ENCODE results near the gene SNX2.
"Not testable (repeated sequence)": the region's sequence is repeated elsewhere in the genome, so short reads cannot be mapped to it uniquely, and the experiment has no call there.

The SNX2 gene

DNA sequence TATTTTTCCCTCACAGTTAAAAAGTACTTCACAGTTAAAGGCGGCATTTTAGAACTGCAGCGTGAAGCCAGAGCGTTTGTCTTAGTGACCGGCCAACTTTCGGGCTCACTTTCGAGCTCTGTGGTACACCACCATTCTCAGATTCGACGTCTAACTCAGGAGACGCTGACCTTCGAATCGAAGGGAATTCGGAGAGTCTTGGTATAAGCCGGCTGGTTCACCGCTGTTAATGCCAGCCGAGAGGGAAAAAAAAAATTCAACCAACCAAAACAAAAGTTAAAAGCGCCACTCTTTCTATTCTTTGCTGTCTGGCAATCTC is 70.0 kb downstream of the SNX2 start:
- DNase-seq: no peak

DNA sequence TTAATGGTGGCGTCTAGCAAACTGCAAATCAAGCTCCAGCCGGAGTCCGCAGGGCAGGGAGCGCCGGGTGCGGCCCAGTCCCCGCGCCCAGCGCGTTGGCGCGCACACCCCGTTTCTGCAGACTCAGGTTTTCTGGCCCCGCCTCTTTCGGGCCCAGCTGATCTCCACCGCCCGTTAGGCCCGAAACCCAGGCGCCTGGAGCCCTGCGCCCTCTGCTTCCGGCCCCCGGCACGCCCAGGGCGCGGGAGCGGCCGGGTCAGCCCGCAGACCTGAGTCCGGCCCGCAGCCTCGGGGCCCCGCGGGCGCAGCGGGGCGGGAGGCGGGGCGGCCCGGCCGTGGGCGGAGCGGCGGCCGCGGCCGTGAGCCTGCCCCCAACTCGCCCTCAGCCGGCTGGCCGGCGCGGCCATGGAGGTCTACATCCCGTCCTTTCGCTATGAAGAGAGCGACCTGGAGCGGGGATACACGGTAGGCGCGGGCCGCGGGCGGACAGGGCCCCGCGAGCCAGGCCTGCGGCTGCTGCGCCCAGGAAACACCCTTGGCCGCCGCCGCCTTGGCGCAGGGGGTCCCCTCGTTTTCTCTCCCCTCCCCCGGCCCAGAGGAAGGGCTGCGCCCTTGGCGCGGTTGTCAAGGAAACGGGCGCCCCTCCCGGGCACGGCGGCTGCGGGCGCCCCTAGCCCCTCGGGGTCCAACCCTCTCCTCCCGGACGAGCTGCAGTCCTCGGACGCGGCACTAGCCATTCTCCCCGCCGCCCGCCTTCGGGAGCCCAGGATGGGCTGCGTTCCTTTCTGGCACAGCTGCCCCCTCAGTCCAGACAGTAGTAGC is 70.6 kb downstream of the SNX2 start, which contains the start of gene SNX24:
SNX24 (plus strand) TSS at position 385 of the 822 bp plus-strand sequence; CDS start at position 406, 21 bp downstream.
- DNase-seq: peak; percentile 79 to 90 (median 83)

DNA sequence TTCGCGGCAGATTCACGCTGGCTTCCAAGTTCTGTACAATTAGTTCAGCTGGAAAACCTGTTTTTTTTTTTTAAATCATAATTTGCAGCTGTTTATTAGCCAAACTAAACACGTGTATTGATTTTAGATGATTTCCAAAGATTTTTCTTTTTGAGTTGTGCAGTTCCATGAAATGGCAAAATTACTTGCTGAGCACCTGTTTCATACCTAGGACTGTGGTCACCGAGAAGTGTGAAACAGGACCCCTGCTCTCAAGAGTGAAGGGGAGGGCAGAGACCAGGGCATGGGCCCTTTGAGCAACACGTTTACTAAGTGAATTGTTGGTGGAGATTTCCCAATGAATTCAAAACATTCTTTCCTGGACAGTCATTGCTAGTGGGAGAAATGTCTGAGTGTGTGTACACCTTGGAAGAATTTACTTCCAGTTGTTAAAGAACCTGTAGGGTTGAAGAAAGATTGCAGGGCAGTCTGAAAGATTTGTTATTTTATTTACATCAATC is 71.2 kb downstream of the SNX2 start:
- DNase-seq: no peak

DNA sequence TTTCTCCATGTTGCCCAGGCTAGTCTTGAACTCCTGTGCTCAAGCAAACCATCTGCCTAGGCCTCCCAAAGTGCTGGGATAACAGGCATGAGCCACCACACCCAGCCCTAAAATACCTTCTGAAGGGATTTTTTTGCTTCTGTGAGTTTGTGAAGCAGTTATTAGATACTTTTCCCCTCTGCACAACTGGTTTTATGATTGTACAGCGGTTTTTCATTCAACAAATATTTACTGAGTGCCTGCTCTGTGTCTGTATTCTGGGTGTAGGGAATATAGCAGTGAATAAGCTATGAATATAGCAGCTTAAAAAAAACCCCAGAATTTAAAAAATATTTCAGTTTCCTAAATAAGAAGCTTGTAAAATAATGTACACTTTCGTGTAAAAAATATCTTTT is 72.8 kb downstream of the SNX2 start:
- no peak for DNase-seq

DNA sequence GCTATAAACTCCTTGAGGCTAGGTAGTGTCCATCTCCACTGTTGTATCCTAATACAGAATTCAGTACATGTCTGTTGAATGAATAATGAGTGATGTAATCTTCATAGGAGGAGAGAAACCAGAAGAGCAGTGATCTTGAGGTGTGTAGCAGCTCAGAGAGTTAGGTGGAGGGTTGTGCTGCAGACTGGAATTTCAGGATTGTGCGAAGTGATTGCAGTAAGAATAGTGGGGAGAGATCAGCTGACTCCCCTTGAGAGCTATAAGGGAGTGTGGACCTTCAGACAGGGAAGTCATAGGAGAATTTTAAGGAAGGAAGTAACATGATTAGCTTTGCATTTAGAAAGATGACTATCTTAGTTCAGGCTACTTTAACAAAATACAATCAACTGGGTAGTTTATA is 74.9 kb downstream of the SNX2 start:
- DNase-seq: peak; percentile 42 to 70 (median 64)

DNA sequence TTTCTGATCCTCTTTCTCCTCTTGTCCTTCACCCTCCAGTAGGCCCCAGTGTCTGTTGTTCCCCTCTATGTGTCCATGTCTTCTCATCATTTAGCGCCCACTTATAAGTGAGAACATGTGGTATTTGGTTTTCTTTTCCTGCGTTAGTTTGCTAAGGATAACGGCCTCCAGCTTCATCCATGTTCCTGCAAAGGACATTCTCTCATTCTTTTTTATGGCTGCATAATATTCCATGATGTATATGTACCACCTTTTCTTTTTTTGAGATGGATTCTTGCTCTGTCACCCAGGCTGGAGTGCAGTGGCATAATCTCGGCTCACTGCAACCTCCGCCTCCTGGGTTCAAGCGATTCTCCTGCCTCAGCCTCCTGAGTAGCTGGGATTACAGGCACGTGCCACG is 82.7 kb downstream of the SNX2 start:
- not testable (repeated sequence) for DNase-seq

DNA sequence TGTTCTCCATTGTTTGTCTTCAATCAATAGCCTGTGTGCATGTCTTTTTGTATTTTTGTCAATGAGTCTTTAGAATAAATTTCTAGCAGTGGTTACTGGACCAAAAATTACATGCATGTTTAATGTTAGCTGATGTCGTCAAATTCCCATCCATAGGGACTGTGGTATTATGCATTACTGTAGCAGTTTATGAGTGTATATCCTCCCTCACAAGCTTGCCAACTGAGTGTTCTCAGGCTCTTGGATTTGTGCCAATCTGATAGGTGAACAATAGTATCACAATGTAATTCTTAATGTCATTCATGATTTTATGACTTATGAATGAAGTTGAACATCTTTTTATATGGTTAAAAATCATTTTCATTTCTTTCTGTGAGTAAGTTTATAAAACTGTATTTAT is 83.6 kb downstream of the SNX2 start:
- DNase-seq: no peak

DNA sequence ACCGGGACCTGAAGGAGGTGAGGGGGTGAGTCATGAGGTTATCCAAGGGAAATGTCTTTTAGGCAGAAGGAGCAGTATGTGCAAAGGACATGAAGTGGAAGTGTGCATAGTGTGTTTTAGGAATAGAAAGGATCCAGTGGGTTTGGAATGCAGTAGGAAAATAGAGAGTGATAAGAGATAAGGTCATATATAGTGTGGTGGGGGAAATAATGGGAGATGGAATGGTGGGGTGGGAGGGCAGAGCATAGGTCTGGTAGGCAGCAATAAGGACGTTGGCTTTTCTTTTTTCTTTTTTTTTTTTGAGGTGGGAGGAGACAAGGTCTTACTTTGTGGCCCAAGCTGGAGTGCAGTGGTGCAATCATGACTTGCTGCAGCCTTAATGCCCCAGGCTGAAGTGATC is 88.4 kb downstream of the SNX2 start:
- DNase-seq: no peak

DNA sequence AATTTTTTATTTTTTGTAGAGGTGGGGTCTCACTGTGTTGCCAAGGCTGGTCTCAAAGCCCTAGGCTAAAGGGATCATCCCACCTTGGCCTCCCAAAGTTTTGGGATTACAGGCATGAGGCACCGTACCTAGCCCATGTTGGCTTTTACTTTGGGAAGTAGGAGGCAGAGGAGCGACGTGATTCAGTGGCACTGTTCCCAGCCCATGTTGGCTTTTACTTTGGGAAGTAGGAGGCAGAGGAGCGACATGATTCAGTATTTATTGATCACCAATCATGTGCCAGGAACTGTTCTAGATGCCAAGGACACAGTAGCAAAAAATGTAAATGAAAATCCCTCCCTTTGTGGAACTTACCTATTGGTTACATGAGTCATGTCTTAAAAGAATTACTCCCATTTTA is 88.8 kb downstream of the SNX2 start:
- DNase-seq: no peak

DNA sequence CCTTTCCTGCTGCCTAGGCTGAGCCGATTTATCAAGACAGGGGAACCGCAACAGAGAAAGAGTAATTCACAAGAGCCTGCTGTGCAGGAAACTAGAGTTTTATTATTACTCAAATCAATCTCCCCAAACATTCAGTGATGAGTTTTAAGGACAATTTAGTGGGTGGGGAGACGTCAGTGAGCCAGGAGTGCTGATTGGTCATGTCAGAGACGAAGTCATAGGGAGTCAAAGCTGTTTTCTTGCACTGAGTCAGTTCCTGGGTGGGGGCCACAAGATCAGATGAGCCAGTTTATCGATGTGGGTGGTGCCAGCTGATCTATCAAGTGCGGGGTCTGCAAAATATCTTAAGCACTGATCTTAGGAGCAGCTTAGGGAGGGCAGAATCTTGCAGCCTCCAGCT is 89.5 kb downstream of the SNX2 start:
- DNase-seq: no peak

DNA sequence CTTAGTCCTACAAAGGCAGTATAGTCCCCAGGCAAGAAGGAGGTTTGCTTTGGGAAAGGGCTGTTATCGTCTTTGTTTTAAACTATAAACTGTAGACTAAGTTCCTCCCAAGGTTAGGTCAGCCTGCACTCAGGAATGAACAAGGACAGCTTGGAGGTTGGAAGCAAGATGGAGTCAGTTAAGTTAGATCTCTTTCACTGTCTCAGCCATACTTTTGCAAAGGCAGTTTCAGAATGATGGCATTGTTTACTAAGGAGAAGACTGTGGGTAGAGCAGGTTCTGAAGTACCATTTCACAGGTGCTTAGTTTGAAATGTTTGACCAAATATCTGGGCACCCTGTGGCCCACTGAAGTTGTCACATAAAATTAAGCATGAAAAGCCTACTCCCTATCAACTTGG is 90.0 kb downstream of the SNX2 start:
- DNase-seq: no peak

DNA sequence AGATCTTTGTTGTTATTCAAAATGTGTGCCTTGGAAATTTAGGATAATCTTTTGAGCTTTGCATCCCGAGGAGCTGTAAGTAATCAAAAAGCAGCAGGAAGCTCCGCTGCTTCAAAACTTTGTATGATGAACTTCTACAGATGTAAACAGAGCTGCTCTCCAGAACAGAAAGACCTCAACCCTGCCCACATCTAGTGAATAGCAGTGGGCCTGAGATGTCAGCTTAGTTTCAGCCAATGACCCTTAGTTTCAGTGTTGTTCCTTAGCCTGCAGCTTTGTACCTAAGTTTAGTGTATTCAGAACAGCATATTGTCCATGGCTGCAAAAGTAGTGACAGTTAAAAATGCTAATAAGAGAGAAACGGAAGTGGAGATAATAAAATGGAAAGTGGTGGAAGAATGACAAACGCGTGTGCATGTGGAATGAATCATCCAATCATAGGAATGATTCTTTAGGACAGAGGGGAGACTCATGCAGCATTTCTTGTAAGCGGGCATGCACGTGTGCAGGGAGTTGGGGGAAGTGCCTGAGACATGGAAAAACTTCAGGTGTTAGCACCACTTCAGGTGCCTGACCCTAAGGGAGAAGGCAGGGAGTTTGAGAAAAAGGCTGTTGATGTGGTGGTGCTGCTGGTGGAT is 95.5 kb downstream of the SNX2 start:
- DNase-seq: no peak

DNA sequence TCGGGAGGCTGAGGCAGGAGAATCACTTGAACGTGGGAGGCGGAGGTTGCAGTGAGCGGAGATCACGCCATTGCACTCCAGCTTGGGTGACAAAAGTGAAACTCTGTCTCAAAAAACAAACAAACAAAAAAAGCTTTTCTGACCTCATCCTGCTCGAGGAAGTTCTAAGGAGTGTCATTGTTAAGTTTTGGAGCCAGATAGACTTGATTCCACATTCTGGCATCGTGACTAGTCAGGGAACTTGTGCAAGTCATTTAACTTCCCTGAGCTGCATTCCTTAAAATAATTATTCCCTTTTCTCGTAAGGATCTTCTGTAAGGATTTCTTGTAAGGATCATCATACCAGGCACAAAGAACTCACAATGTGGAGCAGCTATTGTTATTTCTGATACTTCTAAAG is 96.8 kb downstream of the SNX2 start:
- DNase-seq: peak; percentile 27 to 70 (median 39)

DNA sequence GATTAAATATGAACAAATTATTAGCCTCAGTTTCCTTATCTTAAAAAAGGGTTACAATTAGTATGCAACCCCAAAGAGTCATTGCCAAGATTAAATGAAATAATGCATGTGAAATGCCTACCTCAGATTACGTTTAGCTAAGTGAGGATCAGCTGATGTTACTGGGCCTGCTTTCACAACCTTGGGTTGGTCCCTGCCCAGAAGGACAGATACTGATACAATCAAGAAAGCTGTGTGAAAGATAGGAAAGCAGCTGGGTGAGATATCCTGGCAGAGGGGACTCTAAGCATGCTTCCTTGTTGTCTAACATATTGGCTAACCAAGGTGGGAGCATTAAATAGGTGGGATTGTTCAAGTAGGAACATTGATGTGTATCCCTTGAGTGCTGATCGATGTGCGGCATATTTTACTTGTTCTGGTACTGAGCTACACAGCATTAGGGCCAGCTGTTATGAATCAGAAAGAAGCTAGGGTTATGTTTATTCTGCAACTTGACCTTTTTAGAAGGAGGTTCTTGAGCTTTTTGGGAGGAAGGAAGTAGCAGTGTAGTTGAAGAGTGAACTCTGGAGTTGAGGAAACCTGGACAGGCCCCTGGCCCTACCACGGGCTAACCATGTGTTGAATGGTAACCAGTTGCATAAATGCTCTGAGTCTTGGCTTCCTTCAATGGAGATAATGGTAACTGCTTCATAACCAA is 99.4 kb downstream of the SNX2 start:
- DNase-seq: peak in 1 of 3 donors; percentile 9

DNA sequence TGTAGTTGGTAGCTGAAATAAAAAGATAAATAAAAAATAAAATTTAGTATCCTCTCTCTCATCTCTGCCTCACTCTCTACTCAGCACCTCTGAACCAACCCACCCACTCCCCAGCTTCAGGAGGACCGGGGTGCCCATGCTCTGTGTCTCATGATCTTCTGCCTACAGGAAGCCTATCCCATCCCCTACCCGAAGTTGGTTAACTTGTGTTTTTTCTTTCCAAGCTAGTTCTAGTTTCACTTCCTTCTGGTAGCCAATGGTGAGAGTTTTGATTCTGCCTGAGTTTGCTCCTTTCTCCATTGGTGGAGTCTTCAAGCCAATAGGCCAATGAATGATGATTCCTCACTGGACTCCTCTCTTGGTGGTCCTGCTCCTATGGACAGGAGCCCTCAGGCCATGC is 102.6 kb downstream of the SNX2 start:
- DNase-seq: peak; percentile 72 to 81 (median 75)

DNA sequence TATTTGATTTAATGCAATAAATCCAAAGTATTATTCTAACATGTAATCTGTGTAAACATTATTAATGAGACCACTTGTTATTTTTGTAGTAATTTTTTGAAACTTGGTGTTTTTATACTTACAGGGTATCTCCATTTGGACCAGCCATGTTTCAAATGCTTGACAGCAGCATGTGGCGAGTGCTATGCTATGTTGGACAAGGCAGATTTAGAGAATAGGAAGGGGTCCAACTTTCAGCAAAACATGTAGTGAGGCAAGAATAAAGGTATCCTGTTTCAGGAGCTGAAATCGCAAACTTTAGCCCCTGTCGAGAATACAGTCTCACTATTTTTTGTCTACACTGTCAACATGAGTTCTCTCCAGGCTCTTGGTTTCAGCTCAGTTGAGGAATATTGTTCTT is 104.2 kb downstream of the SNX2 start:
- DNase-seq: no peak
